Osteoblast (primary cell): ENCODE data around the gene EFHD2. TPM values are rescaled to one million over a fixed set of nuclear protein-coding genes. Genes with fewer than 3 reads are reported as not detected.

Experiments
- DNase-seq: peaks from one replicate; pipeline ENCODE4 v3.0.0; 2011; ENCODE audit warnings: low spot score, mixed read lengths; ENCODE audit not compliant: insufficient read length; ENCODE audit errors: missing footprints
- H2AFZ ChIP-seq: 2 replicates; pipeline ENCODE4 v1.6.0; 2011; ENCODE audit warnings: mild to moderate bottlenecking, low read length
- H3K27ac ChIP-seq: 2 replicates; pipeline ENCODE4 v1.5.1; 2011; ENCODE audit warnings: mild to moderate bottlenecking, low read depth, low read length, moderate library complexity
- H3K27me3 ChIP-seq: 2 replicates; pipeline ENCODE4 v1.6.0; 2012; ENCODE audit warnings: mild to moderate bottlenecking, control low read depth, inconsistent platforms, low read length, moderate library complexity; ENCODE audit not compliant: insufficient read depth
- H3K36me3 ChIP-seq: 2 replicates; pipeline ENCODE4 v1.5.1; 2011; ENCODE audit warnings: mild to moderate bottlenecking, low read length, control low read depth, moderate library complexity; ENCODE audit not compliant: insufficient read depth
- H3K4me1 ChIP-seq: 2 replicates; pipeline ENCODE4 v1.5.1; 2011; ENCODE audit warnings: mild to moderate bottlenecking, low read length, control low read depth, moderate library complexity; ENCODE audit not compliant: insufficient read depth
- H3K4me2 ChIP-seq: 2 replicates; pipeline ENCODE4 v1.6.0; 2011; ENCODE audit warnings: mild to moderate bottlenecking, low read length; ENCODE audit not compliant: insufficient read depth
- H3K4me3 ChIP-seq: fragments of 200-600 bp; sonication (generic); 3 replicates; pipeline ENCODE4 v1.5.1; 2012; ENCODE audit warnings: mild to moderate bottlenecking, low read length, inconsistent platforms; ENCODE audit not compliant: insufficient read depth
- H3K79me2 ChIP-seq: 2 replicates; pipeline ENCODE4 v1.6.0; 2012; ENCODE audit warnings: mild to moderate bottlenecking, low read length, control low read depth, inconsistent platforms; ENCODE audit not compliant: insufficient read depth
- H3K9me3 ChIP-seq: 2 replicates; pipeline ENCODE4 v1.5.1; 2011; ENCODE audit warnings: low read depth, low read length, control low read depth
- H4K20me1 ChIP-seq: 2 replicates; pipeline ENCODE4 v1.6.0; 2012; ENCODE audit warnings: mild to moderate bottlenecking, low read length, control low read depth; ENCODE audit not compliant: insufficient read depth
- total RNA-seq: library from RNA; depleted of rRNA; stranded (reverse); fragments of >200 nt; gene quantifications from 2 replicates; pipeline ENCODE4 v1.2.3, GENCODE V29; 2012
- TF ChIP-seq, protein P1 (sequence below): IDR thresholded peaks from 2 replicates; pipeline ENCODE4 v1.5.1; 2011; ENCODE audit warnings: mild to moderate bottlenecking, low read depth, low read length, moderate library complexity; ENCODE audit errors: extremely low read depth

The EFHD2 gene
- total RNA-seq, 1 donor: 35.8 TPM

DNA sequence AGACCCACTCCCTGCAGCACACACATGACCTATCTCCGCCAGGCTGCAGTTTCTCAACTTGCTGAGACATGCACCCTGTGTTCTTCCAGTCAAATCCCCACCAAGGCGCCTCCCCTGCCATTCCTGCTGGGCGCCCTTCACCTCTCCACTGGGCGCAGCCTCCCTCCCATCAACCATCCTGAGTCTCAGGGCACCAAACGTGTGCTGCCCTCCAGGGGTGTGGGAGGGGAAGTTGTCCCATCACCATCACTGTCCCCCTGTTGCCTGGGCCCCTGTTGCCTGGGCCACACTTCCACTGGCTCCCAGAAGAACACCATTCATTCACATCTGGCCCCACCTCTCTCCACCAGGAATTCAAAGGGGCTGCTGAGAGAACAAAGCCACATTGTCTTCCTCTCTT is 44.9 kb upstream of the EFHD2 start:
- Histone ChIP-seq H2AFZ (no peak overlapping the region), H3K79me2 (no peaks in the 10 kb centered on the region), H3K27me3 (no peaks in the 10 kb centered on the region), H4K20me1 (no peaks in the 10 kb centered on the region), H3K4me1 (peaks cover 4% of the 10 kb centered on the region), H3K27ac (no peak overlapping the region), H3K4me3 (no peak overlapping the region), H3K4me2 (no peak overlapping the region), H3K36me3 (no peaks in the 10 kb centered on the region), H3K9me3 (no peaks in the 10 kb centered on the region)
- TF ChIP-seq, protein P1, sequence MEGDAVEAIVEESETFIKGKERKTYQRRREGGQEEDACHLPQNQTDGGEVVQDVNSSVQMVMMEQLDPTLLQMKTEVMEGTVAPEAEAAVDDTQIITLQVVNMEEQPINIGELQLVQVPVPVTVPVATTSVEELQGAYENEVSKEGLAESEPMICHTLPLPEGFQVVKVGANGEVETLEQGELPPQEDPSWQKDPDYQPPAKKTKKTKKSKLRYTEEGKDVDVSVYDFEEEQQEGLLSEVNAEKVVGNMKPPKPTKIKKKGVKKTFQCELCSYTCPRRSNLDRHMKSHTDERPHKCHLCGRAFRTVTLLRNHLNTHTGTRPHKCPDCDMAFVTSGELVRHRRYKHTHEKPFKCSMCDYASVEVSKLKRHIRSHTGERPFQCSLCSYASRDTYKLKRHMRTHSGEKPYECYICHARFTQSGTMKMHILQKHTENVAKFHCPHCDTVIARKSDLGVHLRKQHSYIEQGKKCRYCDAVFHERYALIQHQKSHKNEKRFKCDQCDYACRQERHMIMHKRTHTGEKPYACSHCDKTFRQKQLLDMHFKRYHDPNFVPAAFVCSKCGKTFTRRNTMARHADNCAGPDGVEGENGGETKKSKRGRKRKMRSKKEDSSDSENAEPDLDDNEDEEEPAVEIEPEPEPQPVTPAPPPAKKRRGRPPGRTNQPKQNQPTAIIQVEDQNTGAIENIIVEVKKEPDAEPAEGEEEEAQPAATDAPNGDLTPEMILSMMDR: no peak
- no peak for DNase-seq

- no peaks in the 10 kb centered on the region for H3K27me3 ChIP-seq
- DNase-seq: no peak
- peaks cover 4% of the 10 kb centered on the region for H3K4me1 ChIP-seq
- TF ChIP-seq, protein P1: no peak
- H3K4me3 ChIP-seq: no peak overlapping the region
- no peak overlapping the region for H2AFZ ChIP-seq
- H3K4me2 ChIP-seq: no peak overlapping the region
- H3K27ac ChIP-seq: no peak overlapping the region
- no peaks in the 10 kb centered on the region for H3K36me3 ChIP-seq
- no peaks in the 10 kb centered on the region for H3K9me3 ChIP-seq
- no peaks in the 10 kb centered on the region for H3K79me2 ChIP-seq
- H4K20me1 ChIP-seq: no peaks in the 10 kb centered on the region
Observed at GRCh38 chr1:15368888-15369287, 40.8 kb upstream of the EFHD2 start.

GRCh38 chr1:15370268-15370667 is 39.4 kb upstream of the EFHD2 start:
- no peak overlapping the region for H3K4me2 ChIP-seq
- no peak overlapping the region for H3K27ac ChIP-seq
- no peak overlapping the region for H2AFZ ChIP-seq
- no peak overlapping the region for H3K4me3 ChIP-seq
- no peaks in the 10 kb centered on the region for H3K27me3 ChIP-seq
- DNase-seq: no peak
- peaks cover 4% of the 10 kb centered on the region for H3K4me1 ChIP-seq
- TF ChIP-seq, protein P1: no peak
- H3K79me2 ChIP-seq: no peaks in the 10 kb centered on the region
- H3K9me3 ChIP-seq: no peaks in the 10 kb centered on the region
- no peaks in the 10 kb centered on the region for H4K20me1 ChIP-seq
- H3K36me3 ChIP-seq: no peaks in the 10 kb centered on the region

- H3K36me3 ChIP-seq: no peaks in the 10 kb centered on the region
- H3K27ac ChIP-seq: no peak overlapping the region
- H4K20me1 ChIP-seq: no peaks in the 10 kb centered on the region
- no peaks in the 10 kb centered on the region for H3K79me2 ChIP-seq
- no peak overlapping the region for H2AFZ ChIP-seq
- H3K9me3 ChIP-seq: no peaks in the 10 kb centered on the region
- H3K27me3 ChIP-seq: no peaks in the 10 kb centered on the region
- H3K4me2 ChIP-seq: no peak overlapping the region
- peaks cover 4% of the 10 kb centered on the region for H3K4me1 ChIP-seq
- H3K4me3 ChIP-seq: no peak overlapping the region
- DNase-seq: peak; percentile 27
- TF ChIP-seq, protein P1: no peak
Observed at GRCh38 chr1:15370781-15371520, 38.7 kb upstream of the EFHD2 start.
